Measurements from ENCODE around the gene TRMT13.
"Not testable (repeated sequence)": the region's sequence is repeated elsewhere in the genome, so short reads cannot be mapped to it uniquely, and the experiment has no call there.

TRMT13 gene

DNA sequence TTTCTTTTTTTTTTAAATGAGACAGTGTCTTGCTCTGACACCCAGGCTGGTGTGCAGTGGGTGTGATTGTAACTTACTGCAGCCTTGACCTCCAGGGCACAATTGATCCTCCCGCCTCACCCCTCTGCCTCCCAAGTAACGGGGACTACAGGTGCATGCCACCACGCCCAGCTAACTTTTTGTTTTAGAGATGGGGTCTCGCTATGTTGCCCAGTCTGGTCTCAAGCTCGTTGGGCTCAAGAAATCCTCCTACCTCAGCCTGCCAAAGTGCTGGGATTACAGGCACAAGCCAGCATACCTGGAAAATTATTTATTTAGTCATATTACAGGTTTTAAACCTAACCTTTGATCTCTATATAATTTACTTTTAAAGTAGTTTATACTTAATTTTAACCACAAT lies 31.7 kb downstream of the TRMT13 start:
- no peak for DNase-seq

DNA sequence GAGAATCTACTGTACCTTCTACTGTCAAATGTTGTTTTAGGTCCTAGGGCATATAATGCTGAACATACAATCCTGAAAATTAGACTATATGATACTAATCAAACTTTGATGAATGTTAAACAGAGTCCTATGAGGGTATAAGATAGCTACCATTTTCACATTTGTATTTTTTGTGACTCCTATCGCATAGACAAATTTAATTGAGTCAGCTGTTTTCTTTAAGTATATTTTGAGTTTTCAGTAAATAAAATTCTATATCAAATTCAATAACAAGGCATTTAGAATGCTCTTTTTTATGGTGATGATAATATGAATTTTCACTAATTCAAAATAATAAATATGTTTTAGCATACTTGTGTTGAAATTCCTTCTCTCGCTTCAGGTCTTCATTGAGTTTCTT lies 35.1 kb downstream of the TRMT13 start:
- no peak for DNase-seq

DNA sequence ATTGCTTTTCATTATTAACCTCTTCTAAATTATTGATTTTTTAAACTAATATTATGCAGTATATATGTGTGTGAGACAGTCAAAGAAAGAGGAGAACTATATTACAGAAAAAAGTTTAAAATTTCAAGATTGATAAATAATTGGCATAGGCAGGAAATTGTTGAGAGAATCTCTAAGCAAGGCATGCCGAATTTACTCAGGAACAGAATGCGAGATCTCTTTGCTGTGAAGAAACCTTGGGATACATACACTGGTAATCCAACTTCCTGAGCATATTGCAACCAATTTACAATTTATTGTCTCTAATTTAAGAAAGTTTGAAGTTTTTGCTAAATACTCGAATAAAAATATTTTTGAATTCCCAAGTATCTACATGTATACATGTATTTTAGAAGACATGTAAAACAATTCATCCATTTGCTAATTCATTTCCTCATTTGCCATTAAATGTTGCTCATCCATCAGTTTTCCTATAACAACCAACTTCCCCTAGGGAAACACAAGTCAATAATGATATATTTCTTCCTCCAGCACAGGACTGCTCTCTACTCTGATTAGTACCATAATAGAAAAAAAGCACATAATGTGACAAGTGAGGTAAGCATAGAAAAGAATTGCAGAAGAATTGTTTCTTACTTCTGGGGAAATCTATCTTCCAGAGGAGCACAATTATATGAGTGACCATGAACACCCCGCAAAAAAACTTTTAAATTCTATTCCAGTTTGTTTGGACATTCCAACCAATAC lies 44.5 kb downstream of the TRMT13 start:
- DNase-seq: no peak

DNA sequence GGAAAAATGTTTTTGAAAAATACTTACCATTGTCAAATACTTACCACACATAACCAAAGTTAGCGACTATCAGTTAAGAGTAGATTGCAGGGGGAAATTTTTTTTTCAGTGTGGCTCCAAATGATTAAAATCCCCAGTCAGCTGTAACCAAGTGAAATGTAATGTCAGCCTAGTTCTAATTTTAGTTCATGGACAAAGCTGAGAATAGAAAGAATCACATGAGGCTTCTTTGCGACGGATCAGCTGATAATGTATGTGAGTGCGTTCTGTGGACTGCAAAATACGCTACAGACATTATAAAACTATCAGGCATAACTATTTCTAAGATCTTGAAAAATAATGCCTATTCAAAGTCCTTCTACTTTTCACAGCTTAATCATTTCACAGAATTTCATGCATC lies 45.1 kb downstream of the TRMT13 start, which contains the start of gene LRRC39:
TSS of gene LRRC39 (minus strand) at position 166 of the 400 bp plus-strand sequence. CDS start 9,740 bp downstream, outside the sequence.
- DNase-seq: no peak

DNA sequence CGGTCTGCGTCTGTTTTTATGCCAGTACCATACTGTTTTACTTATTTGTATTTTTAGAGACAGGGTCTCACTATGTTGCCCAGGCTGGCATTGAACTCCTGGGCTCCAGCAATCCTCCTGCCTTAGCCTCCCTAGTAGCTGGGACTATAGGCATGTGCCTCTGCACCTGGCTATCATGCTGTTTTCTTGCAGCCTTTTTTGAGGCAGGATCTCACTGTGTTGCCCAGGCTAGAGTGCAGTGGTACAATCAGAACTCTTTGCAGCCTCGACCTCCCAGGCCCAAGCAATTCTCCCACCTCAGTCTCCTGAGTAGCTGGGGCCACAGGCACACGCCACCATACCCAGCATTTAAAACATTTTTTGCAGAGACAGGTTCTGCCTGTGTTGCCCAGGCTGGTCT lies 50.4 kb downstream of the TRMT13 start:
- no peak for DNase-seq

DNA sequence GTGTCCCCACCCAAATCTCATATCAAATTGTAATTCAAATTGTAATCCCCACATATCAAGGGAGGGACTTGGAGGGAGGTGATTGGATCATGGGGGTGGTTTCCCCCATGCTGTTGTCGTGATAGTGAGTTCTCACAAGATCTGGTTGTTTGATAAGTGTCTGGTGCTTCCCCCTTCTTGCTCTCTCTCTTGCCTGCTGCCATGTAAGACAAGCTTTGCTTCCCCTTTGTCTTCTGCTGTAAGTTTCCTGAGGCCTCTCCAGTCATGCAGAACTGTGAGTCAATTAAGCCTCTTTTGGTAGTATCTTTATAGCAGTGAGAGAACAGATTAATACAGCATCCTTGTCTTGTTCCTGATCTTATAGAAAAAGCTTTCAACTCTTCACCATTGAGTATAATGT lies 51.6 kb downstream of the TRMT13 start:
- no peak for DNase-seq

DNA sequence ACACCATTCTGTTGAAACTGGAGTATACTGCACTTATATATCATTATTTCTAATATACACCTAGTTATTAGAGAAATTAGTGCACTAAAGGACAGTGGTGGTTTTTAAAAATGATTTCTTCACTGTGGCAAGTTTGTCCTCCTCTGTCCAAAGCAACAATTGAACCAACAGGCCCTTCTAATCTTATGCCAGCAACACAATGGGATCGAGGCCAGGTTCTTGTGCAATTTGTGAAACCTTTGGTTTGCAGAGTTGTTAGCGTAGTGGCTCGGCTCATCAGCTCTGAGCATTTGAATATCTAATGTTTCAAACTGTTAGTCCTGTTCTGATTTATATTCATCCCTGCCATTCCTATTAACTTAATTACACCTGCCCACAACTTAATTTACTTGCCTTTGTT lies 54.9 kb downstream of the TRMT13 start:
- peak; percentile 3 for DNase-seq

DNA sequence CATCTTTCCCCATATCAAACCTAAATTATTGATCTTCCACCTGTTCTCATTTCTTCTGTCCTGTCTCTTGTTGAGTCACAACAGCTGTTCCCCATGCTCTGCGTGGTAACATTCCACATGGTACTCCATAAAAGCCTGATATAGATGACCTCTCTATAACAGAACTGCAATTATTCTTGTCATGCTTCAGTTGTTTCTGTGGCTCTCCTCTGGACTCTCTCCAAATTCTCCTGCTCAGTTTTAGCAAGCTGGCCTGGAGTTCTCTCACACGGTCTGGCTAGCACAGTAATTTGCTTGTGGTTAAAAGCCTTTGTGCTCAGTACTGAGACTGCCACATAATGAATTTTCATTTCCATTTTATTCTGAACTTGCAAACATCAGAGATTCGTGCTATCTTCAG lies 55.7 kb downstream of the TRMT13 start:
- peak; percentile 78 for DNase-seq

DNA sequence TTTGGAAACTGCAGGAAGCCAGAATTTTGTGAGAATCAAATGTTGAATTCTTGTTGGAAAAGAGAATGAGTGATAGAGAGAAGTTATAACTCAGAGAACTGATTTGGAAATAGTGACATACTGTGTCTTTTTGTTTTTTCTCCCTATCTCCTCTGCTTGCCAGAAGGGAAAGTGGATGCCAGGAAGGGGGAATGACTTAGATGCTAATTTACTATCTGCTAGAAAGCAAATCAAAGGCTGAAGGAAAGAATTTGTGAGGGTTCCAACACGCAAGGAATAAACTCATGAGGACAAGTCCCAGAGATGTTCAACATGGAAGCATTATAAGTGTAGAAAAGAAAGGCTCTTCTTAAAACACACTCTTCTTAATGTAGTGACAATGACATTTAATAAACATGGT lies 65.6 kb downstream of the TRMT13 start:
- no peak for DNase-seq

DNA sequence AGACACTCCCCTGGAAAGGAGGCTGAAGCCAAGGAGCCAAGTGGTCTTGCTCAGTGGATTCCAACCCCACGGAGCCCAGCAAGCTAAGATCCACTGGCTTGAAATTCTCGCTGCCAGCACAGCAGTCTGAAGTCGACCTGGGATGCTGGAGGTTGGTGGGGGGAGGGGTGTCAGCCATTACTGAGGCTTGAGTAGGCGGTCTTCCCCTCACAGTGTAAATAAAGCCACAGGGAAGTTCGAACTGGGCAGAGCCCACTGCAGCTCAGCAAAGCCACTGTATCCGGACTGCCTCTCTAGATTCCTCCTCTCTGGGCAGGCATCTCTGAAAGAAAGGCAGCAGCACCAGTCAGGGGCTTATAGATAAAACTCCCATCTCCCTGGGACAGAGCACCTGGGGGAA lies 67.1 kb downstream of the TRMT13 start:
- DNase-seq: not testable (repeated sequence)

Measured in fibroblast of upper back skin (primary cell).